K562 (cell line): ENCODE data around the gene RUNX3. TPM values are rescaled to one million over a fixed set of nuclear protein-coding genes. Genes with fewer than 3 reads are reported as not detected.

ENCODE experiments used
- KLF10 ChIP-seq: fragments of 250-450 bp; sonication (Bioruptor Pico); IDR thresholded peaks from 2 replicates; pipeline ENCODE4 v1.6.1; 2021; ENCODE audit warnings: matching md5 sums
- MTA2 ChIP-seq: fragments of 450-650 bp; IDR thresholded peaks from 2 replicates; pipeline ENCODE4 v1.6.1; 2016; ENCODE audit warnings: low read depth
- NFXL1 ChIP-seq: fragments of 450-650 bp; formaldehyde crosslinking; IDR thresholded peaks from 2 replicates; pipeline ENCODE4 v1.4.0; 2021; ENCODE audit warnings: mild to moderate bottlenecking
- PHF8 ChIP-seq: fragments of 200-600 bp; sonication (generic); IDR thresholded peaks from 2 replicates; pipeline ENCODE4 v1.6.1; 2012; ENCODE audit warnings: mixed run types, mild to moderate bottlenecking, inconsistent platforms, low read length, moderate library complexity, borderline replicate concordance
- PTBP1 ChIP-seq: fragments of 200-400 bp; formaldehyde crosslinking; IDR thresholded peaks from 2 replicates; pipeline ENCODE4 v1.6.1; 2017; ENCODE audit warnings: low read depth, low read length
- RBM39 ChIP-seq: fragments of 200-400 bp; formaldehyde crosslinking; optimal IDR thresholded peaks from 2 replicates; pipeline ENCODE3; 2018; ENCODE audit warnings: low read depth, low read length
- RFX1 ChIP-seq: fragments of 450-650 bp; IDR thresholded peaks from 2 replicates; pipeline ENCODE4 v1.6.1; 2016; ENCODE audit warnings: mild to moderate bottlenecking, moderate library complexity
- TAF7 ChIP-seq: fragments of 450-650 bp; IDR thresholded peaks from 2 replicates; pipeline ENCODE4 v1.6.1; 2016; ENCODE audit warnings: missing genetic modification characterization, missing compliant biosample characterization
- ZEB2 ChIP-seq: fragments of 450-650 bp; IDR thresholded peaks from 2 replicates; pipeline ENCODE4 v1.6.1; 2016
- ZNF23 ChIP-seq: fragments of 250-450 bp; sonication (Bioruptor Pico); IDR thresholded peaks from 2 replicates; pipeline ENCODE4 v1.4.0; 2020; ENCODE audit warnings: mild to moderate bottlenecking
- ZNF324 ChIP-seq: fragments of 250-450 bp; sonication (Bioruptor Pico); IDR thresholded peaks from 2 replicates; pipeline ENCODE4 v1.4.0; 2020; ENCODE audit warnings: mild to moderate bottlenecking
- ZNF780A ChIP-seq: fragments of 250-450 bp; sonication (Bioruptor Pico); IDR thresholded peaks from 2 replicates; pipeline ENCODE4 v1.5.0; 2021; ENCODE audit warnings: mild to moderate bottlenecking
- polyA plus RNA-seq, 8 experiments: library from polyadenylated mRNA; depleted of rRNA in 4 of 8; stranded (reverse) in 5 of 8; unstranded in 3 of 8; fragments of >200 nt; fragmentation: Nextera tagmentation in 2 of 8; fragmentation: Illumina TruSeq in 1 of 8; extraction: Ambion mirVana in 2 of 8; extraction: Trizol in 1 of 8; gene quantifications; 2 replicates each; pipeline versions ENCODE4 v1.2.1 to v1.2.3, GENCODE V29; 2011 to 2014; ENCODE audit warnings: inconsistent platforms in 1 of 8, missing spikeins in 1 of 8
- total RNA-seq, 7 experiments: library from RNA; depleted of rRNA in 6 of 7; stranded (reverse); fragments of >200 nt in 6 of 7; fragmentation: Illumina TruSeq in 2 of 7; extraction: Trizol in 2 of 7; gene quantifications; 2 replicates each; pipeline versions ENCODE4 v1.2.1 to v1.2.3, GENCODE V29; 2011 to 2021; ENCODE audit warnings: low replicate concordance in 1 of 7
- TF ChIP-seq, protein P1 (sequence below): fragments of 250-450 bp; sonication (Bioruptor Pico); IDR thresholded peaks from 2 replicates; pipeline ENCODE4 v1.8.0; 2022; ENCODE audit warnings: moderate library complexity, mild to moderate bottlenecking, inconsistent platforms
- TF ChIP-seq, protein P2 (sequence below): fragments of 450-650 bp; IDR thresholded peaks from 2 replicates; pipeline ENCODE4 v1.6.1; 2017; ENCODE audit warnings: mild to moderate bottlenecking, moderate library complexity
- TF ChIP-seq, protein P3 (sequence below): fragments of 250-450 bp; sonication (Bioruptor Pico); IDR thresholded peaks from 2 replicates; pipeline ENCODE4 v1.5.1; 2021; ENCODE audit warnings: mild to moderate bottlenecking
- TF ChIP-seq, protein P4 (sequence below): fragments of 450-650 bp; IDR thresholded peaks from 2 replicates; pipeline ENCODE4 v1.6.1; 2016
- TF ChIP-seq, protein P5 (sequence below): sonication (generic); formaldehyde crosslinking; IDR thresholded peaks from 2 replicates; pipeline ENCODE4 v1.8.0; 2022; ENCODE audit warnings: mild to moderate bottlenecking, missing genetic modification reagents, borderline replicate concordance
- TF ChIP-seq, protein P6 (sequence below): sonication (generic); formaldehyde crosslinking; IDR thresholded peaks from 2 replicates; pipeline ENCODE4 v1.8.1; 2022; ENCODE audit warnings: missing genetic modification reagents

RUNX3 gene
- total and polyA plus RNA-seq, 9 of the 15 experiments (the other 6 are each of a cell fraction or from before 2014, with no cell fraction given): 0.01 to 0.64 (median 0.09) TPM

DNA sequence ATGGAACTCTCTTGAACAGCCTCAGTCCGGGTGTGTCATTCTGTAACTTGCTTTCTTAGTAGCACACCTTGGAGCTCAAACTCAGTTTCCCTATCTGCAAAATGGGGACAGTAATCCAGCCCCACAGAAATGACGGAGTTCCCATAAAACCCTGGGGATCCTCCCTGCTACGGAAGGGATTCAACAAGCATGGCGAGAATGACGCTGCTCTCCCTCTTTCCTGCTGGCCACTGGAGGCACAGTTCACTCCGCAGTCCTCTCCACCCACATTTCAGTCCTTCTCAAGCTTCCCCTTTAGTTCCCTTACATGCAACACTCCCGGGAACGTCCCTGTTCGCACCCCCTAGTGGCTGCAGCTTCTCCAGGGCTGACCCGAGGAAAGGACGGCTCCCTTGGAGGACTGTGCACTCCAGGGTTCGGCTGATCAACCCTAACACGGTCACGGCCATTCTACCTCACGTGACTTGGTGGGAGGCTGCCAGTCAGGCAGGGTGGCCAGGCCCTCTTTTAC lies 20.6 kb downstream of the RUNX3 start (continued):
- TF ChIP-seq KLF10 (no peak), MTA2 (no peak), TAF7 (tag) (no peak), RFX1 (no peak), ZEB2 (no peak), ZNF23 (CRISPR knock-in tag) (no peak), ZNF780A (no peak), PTBP1 (no peak), NFXL1 (CRISPR knock-in tag) (no peak), ZNF324 (CRISPR knock-in tag) (no peak), PHF8 (no peak), RBM39 (no peak)
- TF ChIP-seq, protein P1, sequence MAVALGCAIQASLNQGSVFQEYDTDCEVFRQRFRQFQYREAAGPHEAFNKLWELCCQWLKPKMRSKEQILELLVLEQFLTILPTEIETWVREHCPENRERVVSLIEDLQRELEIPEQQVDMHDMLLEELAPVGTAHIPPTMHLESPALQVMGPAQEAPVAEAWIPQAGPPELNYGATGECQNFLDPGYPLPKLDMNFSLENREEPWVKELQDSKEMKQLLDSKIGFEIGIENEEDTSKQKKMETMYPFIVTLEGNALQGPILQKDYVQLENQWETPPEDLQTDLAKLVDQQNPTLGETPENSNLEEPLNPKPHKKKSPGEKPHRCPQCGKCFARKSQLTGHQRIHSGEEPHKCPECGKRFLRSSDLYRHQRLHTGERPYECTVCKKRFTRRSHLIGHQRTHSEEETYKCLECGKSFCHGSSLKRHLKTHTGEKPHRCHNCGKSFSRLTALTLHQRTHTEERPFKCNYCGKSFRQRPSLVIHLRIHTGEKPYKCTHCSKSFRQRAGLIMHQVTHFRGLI: no peak
- TF ChIP-seq, protein P2, sequence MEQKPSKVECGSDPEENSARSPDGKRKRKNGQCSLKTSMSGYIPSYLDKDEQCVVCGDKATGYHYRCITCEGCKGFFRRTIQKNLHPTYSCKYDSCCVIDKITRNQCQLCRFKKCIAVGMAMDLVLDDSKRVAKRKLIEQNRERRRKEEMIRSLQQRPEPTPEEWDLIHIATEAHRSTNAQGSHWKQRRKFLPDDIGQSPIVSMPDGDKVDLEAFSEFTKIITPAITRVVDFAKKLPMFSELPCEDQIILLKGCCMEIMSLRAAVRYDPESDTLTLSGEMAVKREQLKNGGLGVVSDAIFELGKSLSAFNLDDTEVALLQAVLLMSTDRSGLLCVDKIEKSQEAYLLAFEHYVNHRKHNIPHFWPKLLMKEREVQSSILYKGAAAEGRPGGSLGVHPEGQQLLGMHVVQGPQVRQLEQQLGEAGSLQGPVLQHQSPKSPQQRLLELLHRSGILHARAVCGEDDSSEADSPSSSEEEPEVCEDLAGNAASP: no peak
- TF ChIP-seq, protein P3, sequence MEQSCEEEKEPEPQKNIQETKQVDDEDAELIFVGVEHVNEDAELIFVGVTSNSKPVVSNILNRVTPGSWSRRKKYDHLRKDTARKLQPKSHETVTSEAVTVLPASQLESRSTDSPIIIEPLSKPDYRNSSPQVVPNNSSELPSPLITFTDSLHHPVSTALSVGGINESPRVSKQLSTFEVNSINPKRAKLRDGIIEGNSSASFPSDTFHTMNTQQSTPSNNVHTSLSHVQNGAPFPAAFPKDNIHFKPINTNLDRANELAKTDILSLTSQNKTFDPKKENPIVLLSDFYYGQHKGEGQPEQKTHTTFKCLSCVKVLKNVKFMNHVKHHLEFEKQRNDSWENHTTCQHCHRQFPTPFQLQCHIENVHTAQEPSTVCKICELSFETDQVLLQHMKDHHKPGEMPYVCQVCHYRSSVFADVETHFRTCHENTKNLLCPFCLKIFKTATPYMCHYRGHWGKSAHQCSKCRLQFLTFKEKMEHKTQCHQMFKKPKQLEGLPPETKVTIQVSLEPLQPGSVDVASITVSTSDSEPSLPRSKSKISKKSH (CRISPR knock-in tag): no peak
- TF ChIP-seq, protein P4, sequence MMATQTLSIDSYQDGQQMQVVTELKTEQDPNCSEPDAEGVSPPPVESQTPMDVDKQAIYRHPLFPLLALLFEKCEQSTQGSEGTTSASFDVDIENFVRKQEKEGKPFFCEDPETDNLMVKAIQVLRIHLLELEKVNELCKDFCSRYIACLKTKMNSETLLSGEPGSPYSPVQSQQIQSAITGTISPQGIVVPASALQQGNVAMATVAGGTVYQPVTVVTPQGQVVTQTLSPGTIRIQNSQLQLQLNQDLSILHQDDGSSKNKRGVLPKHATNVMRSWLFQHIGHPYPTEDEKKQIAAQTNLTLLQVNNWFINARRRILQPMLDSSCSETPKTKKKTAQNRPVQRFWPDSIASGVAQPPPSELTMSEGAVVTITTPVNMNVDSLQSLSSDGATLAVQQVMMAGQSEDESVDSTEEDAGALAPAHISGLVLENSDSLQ: no peak
- TF ChIP-seq, protein P5, sequence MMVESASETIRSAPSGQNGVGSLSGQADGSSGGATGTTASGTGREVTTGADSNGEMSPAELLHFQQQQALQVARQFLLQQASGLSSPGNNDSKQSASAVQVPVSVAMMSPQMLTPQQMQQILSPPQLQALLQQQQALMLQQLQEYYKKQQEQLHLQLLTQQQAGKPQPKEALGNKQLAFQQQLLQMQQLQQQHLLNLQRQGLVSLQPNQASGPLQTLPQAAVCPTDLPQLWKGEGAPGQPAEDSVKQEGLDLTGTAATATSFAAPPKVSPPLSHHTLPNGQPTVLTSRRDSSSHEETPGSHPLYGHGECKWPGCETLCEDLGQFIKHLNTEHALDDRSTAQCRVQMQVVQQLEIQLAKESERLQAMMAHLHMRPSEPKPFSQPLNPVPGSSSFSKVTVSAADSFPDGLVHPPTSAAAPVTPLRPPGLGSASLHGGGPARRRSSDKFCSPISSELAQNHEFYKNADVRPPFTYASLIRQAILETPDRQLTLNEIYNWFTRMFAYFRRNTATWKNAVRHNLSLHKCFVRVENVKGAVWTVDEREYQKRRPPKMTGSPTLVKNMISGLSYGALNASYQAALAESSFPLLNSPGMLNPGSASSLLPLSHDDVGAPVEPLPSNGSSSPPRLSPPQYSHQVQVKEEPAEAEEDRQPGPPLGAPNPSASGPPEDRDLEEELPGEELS (CRISPR knock-in tag): no peak
- TF ChIP-seq, protein P6, sequence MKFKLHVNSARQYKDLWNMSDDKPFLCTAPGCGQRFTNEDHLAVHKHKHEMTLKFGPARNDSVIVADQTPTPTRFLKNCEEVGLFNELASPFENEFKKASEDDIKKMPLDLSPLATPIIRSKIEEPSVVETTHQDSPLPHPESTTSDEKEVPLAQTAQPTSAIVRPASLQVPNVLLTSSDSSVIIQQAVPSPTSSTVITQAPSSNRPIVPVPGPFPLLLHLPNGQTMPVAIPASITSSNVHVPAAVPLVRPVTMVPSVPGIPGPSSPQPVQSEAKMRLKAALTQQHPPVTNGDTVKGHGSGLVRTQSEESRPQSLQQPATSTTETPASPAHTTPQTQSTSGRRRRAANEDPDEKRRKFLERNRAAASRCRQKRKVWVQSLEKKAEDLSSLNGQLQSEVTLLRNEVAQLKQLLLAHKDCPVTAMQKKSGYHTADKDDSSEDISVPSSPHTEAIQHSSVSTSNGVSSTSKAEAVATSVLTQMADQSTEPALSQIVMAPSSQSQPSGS: no peak
